IMR-90 (cell line): Measurements from ENCODE around the gene CHPT1. TPM values are rescaled to one million over a fixed set of nuclear protein-coding genes. Genes with fewer than 3 reads are reported as not detected.

Experiments used
- ATAC-seq: fragments of 200-7000 bp; cut with Tn5 transposase; 2 replicates; pipeline ENCODE4 v1.9.1; 2020; ENCODE audit warnings: low read depth, mild to moderate bottlenecking, moderate library complexity
- BruUV-seq: library from RNA; stranded (reverse); fragments of 400-500 nt; replicated peaks from 2 replicates; lab custom pipeline; 2021; lab: Mats Ljungman, UMichigan
- CTCF ChIA-PET: fragments of 300-600 bp; formaldehyde crosslinking; extraction: SDS; loops from one replicate; lab custom pipeline; 2021; ENCODE audit warnings: antibody characterized with exemption; lab: Yijun Ruan, JAX
- POLR2A ChIA-PET: fragments of 300-600 bp; sonication (Branson Sonifier 250); formaldehyde crosslinking; loops from one replicate; lab custom pipeline; 2022; ENCODE audit warnings: antibody characterized with exemption; ENCODE audit not compliant: unreplicated experiment; lab: Charles Lee
- DNase-seq: peaks from one replicate; pipeline ENCODE4 v3.0.0; 2013
- H2AFZ ChIP-seq: replicated peaks from 2 replicates; pipeline ENCODE3; 2013; ENCODE audit warnings: low read length, mild to moderate bottlenecking; ENCODE audit not compliant: poor library complexity
- H2AK5ac ChIP-seq: 2 replicates; pipeline ENCODE4 v1.6.1; 2013; ENCODE audit warnings: low read depth, low read length, inconsistent platforms
- H2AK9ac ChIP-seq: replicated peaks from 2 replicates; pipeline ENCODE3; 2013; ENCODE audit warnings: mild to moderate bottlenecking, low read depth, low read length, moderate library complexity; ENCODE audit not compliant: poor library complexity
- H2BK120ac ChIP-seq: 2 replicates; pipeline ENCODE4 v1.6.1; 2013; ENCODE audit warnings: low read depth, low read length, inconsistent platforms
- H2BK15ac ChIP-seq: 3 replicates; pipeline ENCODE4 v1.6.1; 2013; ENCODE audit warnings: low read depth, low read length, inconsistent platforms
- H2BK20ac ChIP-seq: 2 replicates; pipeline ENCODE4 v1.6.1; 2013; ENCODE audit warnings: low read depth, mild to moderate bottlenecking, inconsistent platforms, low read length, moderate library complexity
- H2BK5ac ChIP-seq: 2 replicates; pipeline ENCODE4 v1.6.1; 2013; ENCODE audit warnings: mild to moderate bottlenecking, low read depth, low read length, inconsistent platforms; ENCODE audit not compliant: poor library complexity, severe bottlenecking
- H3K14ac ChIP-seq: replicated peaks from 2 replicates; pipeline ENCODE4 v1.6.1; 2013; ENCODE audit warnings: low read depth, low read length, inconsistent platforms
- H3K18ac ChIP-seq: 2 replicates; pipeline ENCODE4 v1.6.1; 2013; ENCODE audit warnings: low read depth, low read length, control low read depth
- H3K23ac ChIP-seq: 2 replicates; pipeline ENCODE4 v1.6.1; 2013; ENCODE audit warnings: low read depth, low read length, inconsistent platforms
- H3K27ac ChIP-seq: 2 replicates; pipeline ENCODE4 v1.5.1; 2013; ENCODE audit warnings: mild to moderate bottlenecking, control low read depth, low read length; ENCODE audit not compliant: insufficient read depth
- H3K27me3 ChIP-seq: 2 replicates; pipeline ENCODE4 v1.6.1; 2013; ENCODE audit warnings: low read length; ENCODE audit not compliant: control insufficient read depth, insufficient read depth
- H3K36me3 ChIP-seq: 2 replicates; pipeline ENCODE4 v1.6.1; 2013; ENCODE audit warnings: low read length, mixed read lengths; ENCODE audit not compliant: control insufficient read depth, insufficient read depth
- H3K4ac ChIP-seq: 2 replicates; pipeline ENCODE4 v1.6.1; 2013; ENCODE audit warnings: low read depth, low read length, inconsistent platforms
- H3K4me1 ChIP-seq: 2 replicates; pipeline ENCODE4 v1.6.1; 2013; ENCODE audit warnings: low read length, mixed read lengths; ENCODE audit not compliant: control insufficient read depth, insufficient read depth
- H3K4me2 ChIP-seq: 2 replicates; pipeline ENCODE4 v1.6.1; 2013; ENCODE audit warnings: low read depth, mild to moderate bottlenecking, control low read depth, low read length, moderate library complexity
- H3K4me3 ChIP-seq: 2 replicates; pipeline ENCODE4 v1.5.1; 2013; ENCODE audit warnings: low read depth, mild to moderate bottlenecking, control low read depth, low read length, moderate library complexity; ENCODE audit not compliant: insufficient read depth
- H3K56ac ChIP-seq: 2 replicates; pipeline ENCODE4 v1.6.1; 2013; ENCODE audit warnings: low read length, inconsistent platforms; ENCODE audit not compliant: insufficient read depth; ENCODE audit errors: extremely low read depth
- H3K79me1 ChIP-seq, 2 experiments: 2 replicates each; pipeline ENCODE4 v1.6.1; 2013; ENCODE audit warnings: low read length in 2 of 2, inconsistent platforms in 1 of 2, low read depth in 1 of 2
- H3K9ac ChIP-seq: 2 replicates; pipeline ENCODE4 v1.6.1; 2013; ENCODE audit warnings: low read depth, low read length, control low read depth
- H3K9me1 ChIP-seq: 2 replicates; pipeline ENCODE4 v1.6.1; 2013; ENCODE audit warnings: low read length, inconsistent platforms; ENCODE audit not compliant: insufficient read depth
- H3K9me3 ChIP-seq: 2 replicates; pipeline ENCODE4 v1.6.1; 2013; ENCODE audit warnings: low read length; ENCODE audit not compliant: control insufficient read depth, insufficient read depth
- H4K20me1 ChIP-seq: 2 replicates; pipeline ENCODE4 v1.6.1; 2013; ENCODE audit warnings: low read length, inconsistent platforms; ENCODE audit not compliant: insufficient read depth
- H4K5ac ChIP-seq: 2 replicates; pipeline ENCODE4 v1.6.1; 2013; ENCODE audit warnings: mild to moderate bottlenecking, low read depth, low read length, control low read depth
- H4K8ac ChIP-seq, 2 experiments: 2 replicates each; pipeline ENCODE4 v1.6.1; 2013; ENCODE audit warnings: low read depth in 2 of 2, low read length in 2 of 2, control low read depth in 1 of 2, inconsistent platforms in 1 of 2
- H4K91ac ChIP-seq: 2 replicates; pipeline ENCODE4 v1.6.1; 2013; ENCODE audit warnings: low read depth, low read length, inconsistent platforms; ENCODE audit not compliant: insufficient read depth
- MXI1 ChIP-seq: IDR thresholded peaks from 2 replicates; pipeline ENCODE4 v1.6.1; 2012; ENCODE audit warnings: low read depth, mild to moderate bottlenecking, low read length, moderate library complexity, borderline replicate concordance
- dilution Hi-C: fragments of 300-500 bp; cut with HindIII; formaldehyde crosslinking; loops from one replicate; pipeline ENCODE4 v1.14.3; 2018; ENCODE audit warnings: low sequenced_read_pairs; ENCODE audit not compliant: unreplicated experiment
- in situ Hi-C: fragments of 300-500 bp; cut with MboI; formaldehyde crosslinking; loops from 3 replicates; pipeline ENCODE4 v1.14.3; 2019; ENCODE audit warnings: low sequenced_read_pairs, inconsistent platforms, mixed read lengths
- intact Hi-C: fragments of 100-400 bp; cut with micrococcal nuclease; formaldehyde crosslinking; loops from 2 replicates; pipeline ENCODE4 v1.10.0; 2022
- polyA plus RNA-seq, 3 experiments: library from polyadenylated mRNA; depleted of rRNA; stranded (reverse); fragments of >200 nt; gene quantifications; 2 replicates each; pipeline ENCODE4 v1.2.3, GENCODE V29; 2012; ENCODE audit warnings: low replicate concordance in 1 of 3
- total RNA-seq: library from RNA; depleted of rRNA; stranded (reverse); fragments of >200 nt; gene quantifications from 2 replicates; pipeline ENCODE4 v1.2.3, GENCODE V29; 2012
- TF ChIP-seq, protein P1 (sequence below): fragments of 150-350 bp; IDR thresholded peaks from 2 replicates; pipeline ENCODE4 v1.6.1; 2016; ENCODE audit warnings: low read depth, mild to moderate bottlenecking, low read length, moderate library complexity, borderline replicate concordance
- TF ChIP-seq, protein P2 (sequence below): conservative IDR thresholded peaks from 2 replicates; pipeline ENCODE4 v1.5.1; 2012; ENCODE audit warnings: mild to moderate bottlenecking, low read depth, low read length, improper control_type of control experiment

CHPT1 gene
- total and polyA plus RNA-seq, 2 of the 4 experiments (the other 2 are of a cell fraction), result 8.1 to 11.7 TPM

DNA sequence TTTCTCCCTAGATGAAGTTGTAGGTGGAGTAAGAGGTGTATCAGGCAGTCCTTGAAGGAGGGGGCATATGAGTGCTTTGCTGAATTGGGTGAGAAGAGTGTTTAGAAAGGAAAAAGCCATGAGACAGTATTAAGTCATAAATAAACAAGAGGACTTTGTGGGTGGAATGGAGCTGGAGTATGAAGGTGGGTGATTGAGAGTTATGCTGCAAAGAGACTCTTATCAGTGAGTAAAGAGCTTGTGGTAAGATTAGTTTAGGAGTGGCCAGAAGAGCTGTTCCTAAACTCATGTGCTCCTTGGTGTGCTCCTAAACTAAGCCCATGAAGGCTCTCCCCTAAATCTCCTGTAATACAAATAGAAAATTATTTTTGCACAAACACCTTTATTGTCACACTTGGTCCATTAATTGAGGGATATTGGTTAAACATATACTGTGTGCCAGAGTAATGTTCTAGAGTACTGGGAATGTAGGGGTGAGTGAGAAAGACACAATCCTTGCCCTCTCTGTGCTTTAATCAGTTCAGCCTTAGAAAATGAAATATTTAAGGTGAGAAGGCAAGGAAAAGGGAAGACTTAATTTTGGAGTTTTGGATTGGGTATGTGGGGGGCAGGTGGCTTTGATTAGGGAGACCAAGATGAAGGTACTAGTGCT lies 9.8 kb downstream of the CHPT1 start:
- DNase-seq (peak; percentile 55), ATAC-seq (peak; percentile 49)
- Histone ChIP-seq H2BK20ac (no peak overlapping the region), H3K27ac (no peak overlapping the region), H3K4me2 (no peak overlapping the region), H3K56ac (no peak overlapping the region), H3K9ac (no peak overlapping the region), H4K5ac (no peak overlapping the region), H4K20me1 (peaks cover 4% of the 10 kb centered on the region; the same call in 1 of the 2 replicates), H4K91ac (no peak overlapping the region), H3K79me1 (peaks cover 11 to 25% of the 10 kb centered on the region in 2 experiments; a peak in 3 of 4 replicates), H3K4me3 (no peak overlapping the region), H3K9me3 (no peaks in the 10 kb centered on the region), H3K27me3 (no peaks in the 10 kb centered on the region), H3K9me1 (no peaks in the 10 kb centered on the region), H3K23ac (no peak overlapping the region), H2BK15ac (no peak overlapping the region), H3K14ac (no peak overlapping the region), H2BK5ac (no peak overlapping the region), H3K36me3 (no peaks in the 10 kb centered on the region), H3K4me1 (no peaks in the 10 kb centered on the region), H2AFZ (no peak overlapping the region), H3K4ac (no peak overlapping the region), H3K18ac (no peak overlapping the region), H2AK9ac (no peak overlapping the region), H2AK5ac (no peak overlapping the region), H2BK120ac (no peak overlapping the region), H4K8ac (no peak overlapping the region)
- no peak for TF ChIP-seq MXI1
- TF ChIP-seq, protein P1, sequence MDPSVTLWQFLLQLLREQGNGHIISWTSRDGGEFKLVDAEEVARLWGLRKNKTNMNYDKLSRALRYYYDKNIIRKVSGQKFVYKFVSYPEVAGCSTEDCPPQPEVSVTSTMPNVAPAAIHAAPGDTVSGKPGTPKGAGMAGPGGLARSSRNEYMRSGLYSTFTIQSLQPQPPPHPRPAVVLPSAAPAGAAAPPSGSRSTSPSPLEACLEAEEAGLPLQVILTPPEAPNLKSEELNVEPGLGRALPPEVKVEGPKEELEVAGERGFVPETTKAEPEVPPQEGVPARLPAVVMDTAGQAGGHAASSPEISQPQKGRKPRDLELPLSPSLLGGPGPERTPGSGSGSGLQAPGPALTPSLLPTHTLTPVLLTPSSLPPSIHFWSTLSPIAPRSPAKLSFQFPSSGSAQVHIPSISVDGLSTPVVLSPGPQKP, result no peak
- TF ChIP-seq, protein P2, sequence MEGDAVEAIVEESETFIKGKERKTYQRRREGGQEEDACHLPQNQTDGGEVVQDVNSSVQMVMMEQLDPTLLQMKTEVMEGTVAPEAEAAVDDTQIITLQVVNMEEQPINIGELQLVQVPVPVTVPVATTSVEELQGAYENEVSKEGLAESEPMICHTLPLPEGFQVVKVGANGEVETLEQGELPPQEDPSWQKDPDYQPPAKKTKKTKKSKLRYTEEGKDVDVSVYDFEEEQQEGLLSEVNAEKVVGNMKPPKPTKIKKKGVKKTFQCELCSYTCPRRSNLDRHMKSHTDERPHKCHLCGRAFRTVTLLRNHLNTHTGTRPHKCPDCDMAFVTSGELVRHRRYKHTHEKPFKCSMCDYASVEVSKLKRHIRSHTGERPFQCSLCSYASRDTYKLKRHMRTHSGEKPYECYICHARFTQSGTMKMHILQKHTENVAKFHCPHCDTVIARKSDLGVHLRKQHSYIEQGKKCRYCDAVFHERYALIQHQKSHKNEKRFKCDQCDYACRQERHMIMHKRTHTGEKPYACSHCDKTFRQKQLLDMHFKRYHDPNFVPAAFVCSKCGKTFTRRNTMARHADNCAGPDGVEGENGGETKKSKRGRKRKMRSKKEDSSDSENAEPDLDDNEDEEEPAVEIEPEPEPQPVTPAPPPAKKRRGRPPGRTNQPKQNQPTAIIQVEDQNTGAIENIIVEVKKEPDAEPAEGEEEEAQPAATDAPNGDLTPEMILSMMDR, result no peak
- intact Hi-C loops, result no loop called here
- in situ Hi-C loops, result no loop called here
- dilution Hi-C loops, result no loop called here
- ChIA-PET POLR2A (no interaction called here), CTCF (interaction anchor here (1.0 kb wide), 2 partner anchors 8 to 15 kb away, joined by 3 read pairs; no protein-coding TSS in a partner anchor)
- no TSS peak for BruUV-seq
